HG02885 (cell line): ENCODE results near the gene IGFL2.
"Not testable (repeated sequence)": the region's sequence is repeated elsewhere in the genome, so short reads cannot be mapped to it uniquely, and the experiment has no call there.

Experiments used
- ATAC-seq: cut with Tn5 transposase; IDR thresholded peaks from one replicate; pipeline ENCODE4 v1.9.1; 2021; ENCODE audit warnings: mild to moderate bottlenecking; ENCODE audit not compliant: unreplicated experiment, poor library complexity

Gene IGFL2

GRCh38 chr19:46205183-46205984, 57.3 kb downstream of the IGFL2 start:
- no peak for ATAC-seq

DNA sequence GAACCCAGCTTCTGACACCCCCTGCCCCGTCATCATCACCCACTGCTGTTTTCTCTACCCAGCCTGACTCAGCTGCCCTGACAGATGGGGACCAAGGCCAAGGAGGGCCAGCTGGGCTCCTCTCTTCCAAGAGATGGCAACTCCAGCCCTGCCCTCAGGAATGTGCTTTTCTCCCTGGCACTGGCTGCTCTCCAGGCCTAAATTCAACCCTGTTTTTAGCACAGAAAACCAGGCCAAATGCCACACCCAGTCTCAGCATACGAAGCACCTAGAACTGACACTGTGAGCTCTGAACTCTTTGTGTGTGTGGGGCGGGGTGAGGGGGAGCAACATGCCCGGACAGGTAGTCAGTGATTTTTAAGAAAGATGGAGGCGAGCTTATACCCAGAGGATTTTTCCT, 58.1 kb downstream of the IGFL2 start:
- no peak for ATAC-seq

- ATAC-seq, result no peak
Measured at GRCh38 chr19:46206682-46207081, 58.6 kb downstream of the IGFL2 start.

- not testable (repeated sequence) for ATAC-seq
Measured at GRCh38 chr19:46207858-46208257, 59.8 kb downstream of the IGFL2 start.

GRCh38 chr19:46209051-46209450, 61.0 kb downstream of the IGFL2 start:
- no peak for ATAC-seq

- ATAC-seq, result no peak
Measured at GRCh38 chr19:46209472-46209871, 61.4 kb downstream of the IGFL2 start.

GRCh38 chr19:46210669-46211068, 62.6 kb downstream of the IGFL2 start:
- no peak for ATAC-seq
